ENCODE results near the gene PRIMPOL. TPM values are rescaled to one million over a fixed set of nuclear protein-coding genes. Genes with fewer than 3 reads are reported as not detected.

Gene PRIMPOL
- total and polyA plus RNA-seq, 9 of the 15 experiments (the other 6 are each of a cell fraction or from before 2014, with no cell fraction given) = 11.0 to 32.0 (median 16.1) TPM

GRCh38 chr4:184695178-184695896 is 45.8 kb downstream of the PRIMPOL start (continued):
- TF ChIP-seq, protein P1, sequence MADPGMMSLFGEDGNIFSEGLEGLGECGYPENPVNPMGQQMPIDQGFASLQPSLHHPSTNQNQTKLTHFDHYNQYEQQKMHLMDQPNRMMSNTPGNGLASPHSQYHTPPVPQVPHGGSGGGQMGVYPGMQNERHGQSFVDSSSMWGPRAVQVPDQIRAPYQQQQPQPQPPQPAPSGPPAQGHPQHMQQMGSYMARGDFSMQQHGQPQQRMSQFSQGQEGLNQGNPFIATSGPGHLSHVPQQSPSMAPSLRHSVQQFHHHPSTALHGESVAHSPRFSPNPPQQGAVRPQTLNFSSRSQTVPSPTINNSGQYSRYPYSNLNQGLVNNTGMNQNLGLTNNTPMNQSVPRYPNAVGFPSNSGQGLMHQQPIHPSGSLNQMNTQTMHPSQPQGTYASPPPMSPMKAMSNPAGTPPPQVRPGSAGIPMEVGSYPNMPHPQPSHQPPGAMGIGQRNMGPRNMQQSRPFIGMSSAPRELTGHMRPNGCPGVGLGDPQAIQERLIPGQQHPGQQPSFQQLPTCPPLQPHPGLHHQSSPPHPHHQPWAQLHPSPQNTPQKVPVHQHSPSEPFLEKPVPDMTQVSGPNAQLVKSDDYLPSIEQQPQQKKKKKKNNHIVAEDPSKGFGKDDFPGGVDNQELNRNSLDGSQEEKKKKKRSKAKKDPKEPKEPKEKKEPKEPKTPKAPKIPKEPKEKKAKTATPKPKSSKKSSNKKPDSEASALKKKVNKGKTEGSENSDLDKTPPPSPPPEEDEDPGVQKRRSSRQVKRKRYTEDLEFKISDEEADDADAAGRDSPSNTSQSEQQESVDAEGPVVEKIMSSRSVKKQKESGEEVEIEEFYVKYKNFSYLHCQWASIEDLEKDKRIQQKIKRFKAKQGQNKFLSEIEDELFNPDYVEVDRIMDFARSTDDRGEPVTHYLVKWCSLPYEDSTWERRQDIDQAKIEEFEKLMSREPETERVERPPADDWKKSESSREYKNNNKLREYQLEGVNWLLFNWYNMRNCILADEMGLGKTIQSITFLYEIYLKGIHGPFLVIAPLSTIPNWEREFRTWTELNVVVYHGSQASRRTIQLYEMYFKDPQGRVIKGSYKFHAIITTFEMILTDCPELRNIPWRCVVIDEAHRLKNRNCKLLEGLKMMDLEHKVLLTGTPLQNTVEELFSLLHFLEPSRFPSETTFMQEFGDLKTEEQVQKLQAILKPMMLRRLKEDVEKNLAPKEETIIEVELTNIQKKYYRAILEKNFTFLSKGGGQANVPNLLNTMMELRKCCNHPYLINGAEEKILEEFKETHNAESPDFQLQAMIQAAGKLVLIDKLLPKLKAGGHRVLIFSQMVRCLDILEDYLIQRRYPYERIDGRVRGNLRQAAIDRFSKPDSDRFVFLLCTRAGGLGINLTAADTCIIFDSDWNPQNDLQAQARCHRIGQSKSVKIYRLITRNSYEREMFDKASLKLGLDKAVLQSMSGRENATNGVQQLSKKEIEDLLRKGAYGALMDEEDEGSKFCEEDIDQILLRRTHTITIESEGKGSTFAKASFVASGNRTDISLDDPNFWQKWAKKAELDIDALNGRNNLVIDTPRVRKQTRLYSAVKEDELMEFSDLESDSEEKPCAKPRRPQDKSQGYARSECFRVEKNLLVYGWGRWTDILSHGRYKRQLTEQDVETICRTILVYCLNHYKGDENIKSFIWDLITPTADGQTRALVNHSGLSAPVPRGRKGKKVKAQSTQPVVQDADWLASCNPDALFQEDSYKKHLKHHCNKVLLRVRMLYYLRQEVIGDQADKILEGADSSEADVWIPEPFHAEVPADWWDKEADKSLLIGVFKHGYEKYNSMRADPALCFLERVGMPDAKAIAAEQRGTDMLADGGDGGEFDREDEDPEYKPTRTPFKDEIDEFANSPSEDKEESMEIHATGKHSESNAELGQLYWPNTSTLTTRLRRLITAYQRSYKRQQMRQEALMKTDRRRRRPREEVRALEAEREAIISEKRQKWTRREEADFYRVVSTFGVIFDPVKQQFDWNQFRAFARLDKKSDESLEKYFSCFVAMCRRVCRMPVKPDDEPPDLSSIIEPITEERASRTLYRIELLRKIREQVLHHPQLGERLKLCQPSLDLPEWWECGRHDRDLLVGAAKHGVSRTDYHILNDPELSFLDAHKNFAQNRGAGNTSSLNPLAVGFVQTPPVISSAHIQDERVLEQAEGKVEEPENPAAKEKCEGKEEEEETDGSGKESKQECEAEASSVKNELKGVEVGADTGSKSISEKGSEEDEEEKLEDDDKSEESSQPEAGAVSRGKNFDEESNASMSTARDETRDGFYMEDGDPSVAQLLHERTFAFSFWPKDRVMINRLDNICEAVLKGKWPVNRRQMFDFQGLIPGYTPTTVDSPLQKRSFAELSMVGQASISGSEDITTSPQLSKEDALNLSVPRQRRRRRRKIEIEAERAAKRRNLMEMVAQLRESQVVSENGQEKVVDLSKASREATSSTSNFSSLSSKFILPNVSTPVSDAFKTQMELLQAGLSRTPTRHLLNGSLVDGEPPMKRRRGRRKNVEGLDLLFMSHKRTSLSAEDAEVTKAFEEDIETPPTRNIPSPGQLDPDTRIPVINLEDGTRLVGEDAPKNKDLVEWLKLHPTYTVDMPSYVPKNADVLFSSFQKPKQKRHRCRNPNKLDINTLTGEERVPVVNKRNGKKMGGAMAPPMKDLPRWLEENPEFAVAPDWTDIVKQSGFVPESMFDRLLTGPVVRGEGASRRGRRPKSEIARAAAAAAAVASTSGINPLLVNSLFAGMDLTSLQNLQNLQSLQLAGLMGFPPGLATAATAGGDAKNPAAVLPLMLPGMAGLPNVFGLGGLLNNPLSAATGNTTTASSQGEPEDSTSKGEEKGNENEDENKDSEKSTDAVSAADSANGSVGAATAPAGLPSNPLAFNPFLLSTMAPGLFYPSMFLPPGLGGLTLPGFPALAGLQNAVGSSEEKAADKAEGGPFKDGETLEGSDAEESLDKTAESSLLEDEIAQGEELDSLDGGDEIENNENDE (IDR thresholded peaks at IDR 0.05; ENCODE audit: low read depth, low read length) = no peak

Data from K562 (cell line).